Measurements from ENCODE around the gene SH3TC1. TPM values are rescaled to one million over a fixed set of nuclear protein-coding genes. Genes with fewer than 3 reads are reported as not detected.

Gene SH3TC1
- total and polyA plus RNA-seq, 10 of the 15 experiments (the other 5 are each of a cell fraction or from before 2014, with no cell fraction given): 0.19 to 47.0 (median 18.4) TPM

GRCh38 chr4:8229331-8229975 lies 30.4 kb downstream of the SH3TC1 start:
- TSS peak; percentile 28 for BruUV-seq (replicated peaks)
- ChIA-PET SMC1A (ENCODE audit: uncharacterized antibody, unreplicated experiment) (interaction anchor here (1.3 to 1.6 kb wide), 5 partner anchors 13 to 53 kb away, joined by 3 to 16 read pairs (median 4); partner anchors contain the start of gene SH3TC1), RAD21 (ENCODE audit: unreplicated experiment) (interaction anchor here (0.8 to 2.7 kb wide), 8 partner anchors 9 to 57 kb away, joined by 3 to 28 read pairs (median 5); partner anchors contain the start of gene SH3TC1), POLR2A (interaction anchor here (1.5 to 2.5 kb wide), 2 partner anchors 28 to 30 kb away, joined by 6 to 14 read pairs; partner anchors contain the start of gene SH3TC1), CTCF (interaction anchor here (1.0 to 4.1 kb wide), 6 partner anchors 8 to 173 kb away, joined by 3 to 13 read pairs (median 8); partner anchors contain the start of gene SH3TC1)
- Histone ChIP-seq H4K20me1 (ENCODE audit: control insufficient read depth, insufficient read depth) (no peaks in the 10 kb centered on the region), H3K79me2 (ENCODE audit: control insufficient read depth, insufficient read depth, low read length) (peaks cover 3% of the 10 kb centered on the region; the same call in 1 of the 2 replicates), H3K27ac (ENCODE audit: control insufficient read depth, insufficient read depth) (peak overlapping the region; percentile 83), H3K4me3 (no peak overlapping the region), H3K4me2 (ENCODE audit: control insufficient read depth, insufficient read depth) (peak overlapping the region; percentile 43), H2AFZ (ENCODE audit: control insufficient read depth, low read depth, low read length) (no peak overlapping the region), H3K9ac (ENCODE audit: control insufficient read depth, insufficient read depth, low read length) (no peak overlapping the region; the same call in 1 of the 2 replicates), H3K36me3 (ENCODE audit: control insufficient read depth in 2 of 2, insufficient read depth in 2 of 2, low read length in 1 of 2) (peaks cover 16 to 19% of the 10 kb centered on the region in 2 experiments), H3K9me3 (replicated peaks; ENCODE audit: control insufficient read depth, insufficient read depth, low read length) (no peaks in the 10 kb centered on the region), H3K27me3 (replicated peaks in 1 of 2; ENCODE audit: control insufficient read depth in 2 of 2, insufficient read depth in 2 of 2, low read length in 1 of 2) (no peaks in the 10 kb centered on the region), H3K4me1 (ENCODE audit: control insufficient read depth, insufficient read depth, low read length) (peaks cover 29% of the 10 kb centered on the region)
- DNase-seq (ENCODE audit: low read depth, low spot score) (no peak), ATAC-seq (peak; percentile 18), FAIRE-seq (no peak)
- 85% methylated on average over 13 of the region's 17 CpGs for WGBS (ENCODE audit: insufficient coverage, insufficient replicate concordance, low lambda C conversion rate, missing lambda C conversion rate)
- in situ Hi-C loops (cut with MboI) (no loop called here), intact Hi-C loops (cut with micrococcal nuclease; ENCODE audit: unreplicated experiment) (loop anchor here (2.0 kb wide), 1 partner anchor 29 kb away; no protein-coding TSS in a partner anchor)
- TF ChIP-seq NR2F1 (conservative IDR thresholded peaks at IDR 0.05) (no peak), EGR1 (IDR thresholded peaks at IDR 0.05; ENCODE audit: borderline replicate concordance in 1 of 2, low read depth in 2 of 2, low read length in 2 of 2) (peak in 1 of 2 experiments; percentile 56; a peak in 1 of 3 replicates), CBX5 (IDR thresholded peaks at IDR 0.05; ENCODE audit: low read depth) (no peak), NFYB (IDR thresholded peaks at IDR 0.05; ENCODE audit: insufficient read depth, low read depth, low read length) (no peak), ELK1 (IDR thresholded peaks at IDR 0.05; ENCODE audit: low read depth, low read length) (no peak)

Measured in GM12878 (cell line).